Melanocyte of skin (primary cell): ENCODE measurements around the gene PAGR1. TPM values are rescaled to one million over a fixed set of nuclear protein-coding genes. Genes with fewer than 3 reads are reported as not detected.

Source experiments
- small RNA-seq, 2 donors: library from RNA; depleted of rRNA; stranded (forward); fragments of <200 nt; gene quantifications; one replicate each; pipeline ENCODE3, GENCODE V24; 2012
- total RNA-seq, 2 donors: library from RNA; depleted of rRNA; stranded (reverse); fragments of >200 nt; gene quantifications; 2 replicates each; pipeline ENCODE4 v1.2.3, GENCODE V29; 2012

PAGR1 gene
- total RNA-seq: 10 to 100 TPM; 15.1 to 23.0 TPM

GRCh38 chr16:29815793-29816693 is at the start of gene PAGR1:
Gene PAGR1 (plus strand): TSS chr16:29816152. CDS start chr16:29816526, 374 bp downstream.

DNA sequence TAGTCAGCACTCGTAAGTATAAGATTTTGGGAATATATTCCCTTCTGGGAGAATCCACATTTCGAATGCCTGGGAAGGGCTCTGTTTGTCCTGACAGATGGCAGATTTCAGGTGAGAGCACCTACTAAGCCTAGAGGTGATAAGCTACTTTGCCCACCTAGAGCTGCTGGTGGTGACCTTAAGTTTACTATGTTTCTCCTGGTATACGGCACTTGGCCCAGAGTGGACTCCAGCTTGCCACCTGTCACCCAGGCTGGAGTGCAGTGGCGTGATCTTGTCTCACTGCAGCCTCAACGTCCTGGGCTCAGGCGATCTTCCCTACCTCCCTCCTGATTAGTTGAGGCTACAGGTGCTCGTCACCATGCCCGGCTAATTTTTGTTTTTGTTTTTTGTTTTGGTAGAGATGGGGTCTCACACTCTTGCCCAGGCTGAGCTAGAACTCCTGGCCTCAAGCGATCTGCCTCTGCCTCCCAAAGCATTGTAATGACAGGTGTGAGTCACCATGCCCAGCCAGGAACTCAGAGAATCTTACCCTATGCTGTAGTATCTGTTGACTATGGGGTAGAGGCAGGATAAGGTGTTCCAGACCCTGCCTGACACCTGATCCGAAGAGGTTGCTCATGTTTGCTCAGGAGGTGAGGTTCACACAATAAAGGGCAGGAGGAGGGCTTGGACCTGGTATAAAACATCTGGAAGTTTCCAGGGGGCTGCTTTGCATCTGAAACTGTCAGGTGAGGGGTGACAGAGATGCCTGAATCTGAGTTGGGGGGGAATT is 38.2 kb upstream of the PAGR1 start, which contains the start of gene ZG16:
Gene ZG16 (plus strand): TSS at position 681 of the 775 bp plus-strand sequence. CDS start 1,011 bp downstream, outside the sequence.

GRCh38 chr16:29790183-29790948 is 25.6 kb upstream of the PAGR1 start, which contains the start of gene KIF22:
Gene KIF22 (plus strand): TSS chr16:29790751. CDS start chr16:29790760, 9 bp downstream.

GRCh38 chr16:29806099-29806579 is 9.8 kb upstream of the PAGR1 start, which contains the start of gene MAZ:
Gene MAZ (plus strand): TSS chr16:29806529. CDS start chr16:29806702, 173 bp downstream.

GRCh38 chr16:29811896-29812665 is 3.9 kb upstream of the PAGR1 start, which contains the start of gene PRRT2:
Gene PRRT2 (plus strand): TSS chr16:29812193. CDS start chr16:29813055, 862 bp downstream.

GRCh38 chr16:29820271-29820701 is 4.3 kb downstream of the PAGR1 start, which contains the start of gene MVP:
Gene MVP (plus strand): TSS chr16:29820462. CDS start chr16:29830550, 10,088 bp downstream.

GRCh38 chr16:29862884-29863668 is 47.1 kb downstream of the PAGR1 start, which contains the start of gene CDIPT:
Gene CDIPT (minus strand): TSS chr16:29863226. CDS start chr16:29862857, 369 bp downstream.

Small RNA genes within 50 kb of the gene (small RNA-seq; reads per million reads assigned to genes)
- gene AC009133.6 (0 reads per million in 2 donors), gene AC120114.4 (0 reads per million in 2 donors)

Other genes starting within 250 kb of the PAGR1 start
- gene SPN, start 152.9 kb upstream of the PAGR1 start, total RNA-seq: not detected
- gene QPRT, start 137.0 kb upstream of the PAGR1 start, total RNA-seq: 100 to 1,000 TPM; 137 to 148 TPM
- not detected for gene C16orf54, start 70.2 kb upstream of the PAGR1 start, total RNA-seq
- gene ZG16, start 37.9 kb upstream of the PAGR1 start, total RNA-seq: not detected
- 100 to 1,000 TPM in 1 of 2 donors, 10 to 100 TPM in 1; 48.5 to 102 TPM for gene KIF22, start 25.4 kb upstream of the PAGR1 start, total RNA-seq
- 100 to 1,000 TPM; 182 to 264 TPM for gene MAZ, start 9.6 kb upstream of the PAGR1 start, total RNA-seq
- gene PRRT2, start 4.0 kb upstream of the PAGR1 start, total RNA-seq: not detected
- gene MVP, start 4.3 kb downstream of the PAGR1 start, total RNA-seq: 100 to 1,000 TPM; 183 to 186 TPM
- 10 to 100 TPM; 71.2 to 76.3 TPM for gene CDIPT, start 47.1 kb downstream of the PAGR1 start, total RNA-seq
- gene SEZ6L2, start 83.4 kb downstream of the PAGR1 start, total RNA-seq: 1 to 10 TPM; 1.7 to 6.2 TPM
- 1 to 10 TPM; 1.3 to 5.2 TPM for gene ASPHD1, start 84.3 kb downstream of the PAGR1 start, total RNA-seq
- 10 to 100 TPM; 10.3 to 15.1 TPM for gene KCTD13, start 110.1 kb downstream of the PAGR1 start, total RNA-seq
- gene TMEM219, start 145.9 kb downstream of the PAGR1 start, total RNA-seq: 10 to 100 TPM; 72.9 to 86.4 TPM
- gene TAOK2, start 157.7 kb downstream of the PAGR1 start, total RNA-seq: 10 to 100 TPM; 43.6 to 46.1 TPM
- gene HIRIP3, start 179.5 kb downstream of the PAGR1 start, total RNA-seq: 1 to 10 TPM; 6.9 to 7.3 TPM
- gene INO80E, start 180.1 kb downstream of the PAGR1 start, total RNA-seq: 10 to 100 TPM; 24.4 to 33.0 TPM
- gene DOC2A, start 194.9 kb downstream of the PAGR1 start, total RNA-seq: under 1 TPM in 1 of 2 donors, not detected in 1; 0.33 TPM
- not detected for gene C16orf92, start 207.0 kb downstream of the PAGR1 start, total RNA-seq
- not detected for gene TLCD3B, start 215.1 kb downstream of the PAGR1 start, total RNA-seq
- 100 to 1,000 TPM; 768 to 871 TPM for gene ALDOA, start 249.6 kb downstream of the PAGR1 start, total RNA-seq